Myometrial cell (primary cell): Measurements from ENCODE around the gene C12orf60. TPM values are rescaled to one million over a fixed set of nuclear protein-coding genes. Genes with fewer than 3 reads are reported as not detected.

Experiments
- total RNA-seq: library from RNA; depleted of rRNA; stranded (reverse); fragments of >200 nt; gene quantifications from 2 replicates; pipeline ENCODE4 v1.2.3, GENCODE V29; 2015

C12orf60 gene
- 1.4 and 1.9 TPM in 2 replicates for total RNA-seq

GRCh38 chr12:14803011-14803829 is at the start of gene C12orf60, which contains the start of gene WBP11:
C12orf60 (plus strand) TSS chr12:14803670; CDS start chr12:14822936, 19,266 bp downstream.
WBP11 (minus strand) TSS chr12:14803478; CDS start chr12:14801383, 2,095 bp downstream.

GRCh38 chr12:14814014-14814413 is 10.5 kb downstream of the C12orf60 start, which contains the start of gene SMCO3:
SMCO3 (minus strand) TSS chr12:14814182; CDS start chr12:14806680, 7,502 bp downstream.

DNA sequence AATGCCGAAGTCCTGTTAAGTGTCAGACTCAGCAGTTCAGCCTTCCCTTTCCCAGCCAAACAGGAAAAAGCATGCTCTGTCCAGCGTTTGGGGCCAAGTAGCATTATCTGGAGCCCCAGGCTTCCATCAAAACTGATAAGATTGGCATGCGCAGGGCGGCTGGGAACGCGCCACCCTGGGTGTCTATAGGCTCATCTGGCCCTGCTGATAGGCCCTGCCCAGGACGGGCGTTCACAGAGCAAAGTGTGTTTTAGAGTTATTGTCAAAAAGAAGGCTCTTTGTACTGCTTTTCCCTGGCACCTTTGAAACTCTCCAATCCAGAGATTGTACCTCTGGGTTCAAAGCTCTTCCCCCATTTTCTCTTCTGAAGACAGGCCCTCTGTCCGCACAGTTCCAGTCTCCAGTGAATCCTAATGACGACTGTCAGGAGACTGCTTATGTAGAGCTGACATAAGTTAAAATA is 40.0 kb downstream of the C12orf60 start, which contains the start of gene ART4:
ART4 (minus strand) TSS at position 102 of the 463 bp plus-strand sequence. CDS start 413 bp downstream, outside the sequence.

Other genes with a start within 250 kb of the C12orf60 start
- 5.2 and 7.4 TPM in 2 replicates for gene PLBD1, start 235.8 kb upstream of the C12orf60 start, total RNA-seq
- gene GUCY2C, start 107.1 kb upstream of the C12orf60 start, total RNA-seq = not detected in 2 replicates
- gene WBP11, start 192 bp upstream of the C12orf60 start, total RNA-seq = 16.1 and 18.4 TPM in 2 replicates
- not detected in 2 replicates for gene SMCO3, start 10.5 kb downstream of the C12orf60 start, total RNA-seq
- not detected in 2 replicates for gene ART4, start 39.9 kb downstream of the C12orf60 start, total RNA-seq
- gene MGP, start 82.2 kb downstream of the C12orf60 start, total RNA-seq = 11.2 and 12.8 TPM in 2 replicates
- gene ERP27, start 134.9 kb downstream of the C12orf60 start, total RNA-seq = not detected in 2 replicates
- gene ARHGDIB, start 157.9 kb downstream of the C12orf60 start, total RNA-seq = 17.3 and 26.9 TPM in 2 replicates
- not detected in 2 replicates for gene PDE6H, start 169.4 kb downstream of the C12orf60 start, total RNA-seq